HG03520 (cell line): ENCODE data around the gene AKAP8.
A peak's percentile ranks its signal among the peaks of the same experiment; 100 is the strongest.
"Not testable (repeated sequence)": the region's sequence is repeated elsewhere in the genome, so short reads cannot be mapped to it uniquely, and the experiment has no call there.

Source experiments
- ATAC-seq: cut with Tn5 transposase; IDR thresholded peaks from one replicate; pipeline ENCODE4 v1.9.1; 2021; ENCODE audit warnings: mild to moderate bottlenecking, moderate library complexity; ENCODE audit not compliant: unreplicated experiment

AKAP8 gene

GRCh38 chr19:15404097-15404779, 24.7 kb upstream of the AKAP8 start:
- no peak for ATAC-seq

DNA sequence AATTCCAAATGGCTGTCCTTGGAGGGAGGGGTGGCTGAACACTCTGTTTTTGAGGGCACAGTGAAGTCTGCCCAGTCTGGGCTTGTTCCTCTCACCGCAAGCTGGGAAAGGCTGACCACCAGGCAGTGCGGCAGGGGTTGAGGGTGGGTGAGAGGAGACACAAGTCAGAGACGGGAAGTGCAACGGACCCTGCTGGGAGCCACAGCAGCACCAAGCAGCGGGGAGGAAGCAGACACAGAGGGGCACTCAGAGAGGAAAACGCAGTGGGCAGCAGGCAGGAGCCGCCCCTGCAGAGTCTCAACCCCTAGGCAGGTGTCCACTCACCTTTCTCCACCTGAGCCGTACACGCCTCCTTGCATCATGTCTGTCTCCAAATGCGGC, 23.6 kb upstream of the AKAP8 start:
- ATAC-seq = no peak

DNA sequence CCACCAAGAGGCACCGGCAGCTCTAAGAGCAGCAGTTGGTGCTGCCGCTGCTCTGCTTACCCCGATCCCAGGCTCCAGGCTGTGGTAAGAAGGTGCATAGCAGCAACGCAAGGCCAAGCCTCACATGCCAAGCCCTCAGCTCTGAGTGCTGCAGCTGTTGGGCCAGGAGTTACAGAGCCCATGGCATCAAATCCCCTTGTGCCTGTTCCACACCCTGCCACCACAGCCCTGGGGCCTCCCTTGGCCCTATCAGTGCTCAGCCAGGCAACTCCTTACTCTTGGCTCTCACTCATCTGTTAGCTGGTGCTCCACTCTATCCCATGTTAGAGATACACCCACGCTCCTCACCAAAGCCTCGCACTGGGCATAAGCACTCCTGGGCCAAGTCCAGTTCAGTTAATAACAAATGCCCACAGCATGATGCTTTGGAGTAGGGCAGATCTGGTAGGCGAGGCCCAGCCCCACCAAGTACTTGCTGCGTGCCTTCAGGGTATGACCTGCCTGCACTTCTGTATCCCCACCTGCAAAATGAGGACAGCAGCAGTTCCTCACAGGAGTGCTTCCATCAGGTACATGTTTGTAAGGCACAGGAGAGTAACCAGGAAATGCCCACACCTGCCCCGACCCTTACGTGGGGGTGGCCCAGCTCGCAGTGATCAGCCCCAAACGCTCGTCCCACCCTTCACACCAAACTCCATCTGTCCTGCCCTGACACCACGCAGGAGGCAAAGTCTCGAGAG, 23.0 kb upstream of the AKAP8 start:
- ATAC-seq = no peak

- ATAC-seq = no peak
Observed at GRCh38 chr19:15401397-15401710, 21.8 kb upstream of the AKAP8 start.

DNA sequence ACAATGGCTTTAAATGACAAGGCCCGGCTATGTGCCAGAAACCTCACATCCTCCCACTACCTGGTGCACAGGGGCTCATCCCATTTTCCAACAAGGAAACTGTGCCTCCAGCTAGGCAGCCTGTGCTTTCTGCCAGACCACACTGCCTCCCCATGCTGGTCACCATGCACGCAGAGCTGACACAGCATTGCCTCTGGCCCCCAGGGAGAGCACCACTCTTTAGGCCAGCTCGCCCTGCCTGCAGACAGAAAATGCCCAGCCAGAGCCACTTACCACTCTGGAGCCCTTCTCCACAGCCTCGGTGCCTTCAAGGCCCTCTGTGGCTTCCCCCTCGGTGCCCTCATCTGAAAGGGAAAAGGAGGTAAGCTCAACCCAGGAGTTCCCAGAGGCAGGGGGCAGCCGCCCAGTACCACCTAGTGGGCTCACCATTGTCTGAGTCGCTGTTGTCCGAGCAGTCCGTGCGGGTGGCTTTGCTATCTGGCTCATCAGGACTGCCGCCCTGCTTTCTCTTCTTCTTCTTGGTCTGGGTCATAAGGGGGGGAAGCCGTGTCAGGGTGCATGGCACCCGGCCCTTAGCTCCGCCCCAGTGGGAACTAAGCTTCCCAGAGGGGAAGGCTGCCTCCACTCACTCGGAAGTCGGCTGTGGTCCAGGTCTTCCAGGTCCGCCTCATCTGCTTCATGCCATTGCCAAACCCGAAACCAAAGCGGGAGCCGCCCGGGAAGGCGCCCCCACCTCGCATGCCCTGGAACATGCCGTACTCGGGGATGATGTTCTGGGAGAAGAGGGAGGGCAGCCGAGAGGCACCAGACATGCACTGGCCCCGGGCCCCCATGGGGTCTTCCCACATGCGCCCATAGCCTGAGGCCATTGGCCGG, 21.2 kb upstream of the AKAP8 start:
- no peak for ATAC-seq

- ATAC-seq = no peak
Observed at GRCh38 chr19:15399635-15400034, 20.0 kb upstream of the AKAP8 start.

DNA sequence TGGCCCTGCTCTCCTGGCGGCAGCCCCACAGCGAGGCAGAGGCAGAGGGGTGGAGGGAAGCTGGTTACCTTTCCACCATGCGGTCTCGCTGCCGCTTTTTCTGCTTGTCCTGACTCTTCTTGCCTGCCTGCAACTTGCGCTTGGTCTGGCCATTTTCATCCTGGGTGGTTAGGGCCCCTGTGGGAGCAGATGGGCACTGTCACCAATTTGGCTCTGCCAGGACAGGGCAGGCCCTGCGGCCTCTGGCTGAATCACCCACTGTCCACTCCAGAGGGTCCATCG, 19.6 kb upstream of the AKAP8 start:
- no peak for ATAC-seq

DNA sequence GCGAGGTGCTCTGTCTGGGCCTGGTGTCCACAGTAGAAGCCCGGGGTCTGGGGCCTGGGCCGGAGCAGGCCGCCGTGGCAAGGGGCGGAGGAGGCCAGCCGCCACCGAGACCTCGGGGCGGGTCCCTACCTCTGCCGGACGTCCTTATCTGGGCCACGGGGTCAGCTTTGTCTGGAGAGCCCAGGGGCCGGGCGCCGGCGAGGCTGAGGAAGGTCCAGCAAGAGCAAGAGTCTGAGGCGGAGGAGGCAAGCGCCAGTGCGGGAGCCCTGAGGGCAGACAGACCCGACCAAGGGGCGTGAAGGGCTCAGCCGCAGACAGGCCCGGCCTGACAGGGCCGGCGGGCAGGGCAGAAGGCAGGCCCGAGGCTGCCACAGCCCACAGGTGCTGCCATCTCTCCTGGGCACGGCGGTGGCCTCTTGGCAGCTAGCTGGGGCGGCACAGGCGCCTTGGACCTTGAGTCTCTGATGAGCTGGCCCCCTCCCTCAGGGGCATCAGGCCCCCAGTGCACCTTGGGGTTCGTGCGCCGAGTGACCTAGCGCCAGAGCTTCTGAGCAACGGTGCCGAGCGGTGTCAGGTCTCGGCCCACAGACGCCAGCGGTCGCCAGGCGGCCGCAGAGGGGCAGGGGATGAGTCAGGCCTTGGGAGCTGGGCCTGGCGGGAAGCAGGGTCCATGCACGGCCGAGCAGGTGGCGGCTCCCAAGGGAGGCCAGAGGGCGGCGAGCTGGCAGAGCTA, 19.1 kb upstream of the AKAP8 start:
- no peak for ATAC-seq

- ATAC-seq = no peak
Observed at GRCh38 chr19:15397782-15398181, 18.2 kb upstream of the AKAP8 start.

DNA sequence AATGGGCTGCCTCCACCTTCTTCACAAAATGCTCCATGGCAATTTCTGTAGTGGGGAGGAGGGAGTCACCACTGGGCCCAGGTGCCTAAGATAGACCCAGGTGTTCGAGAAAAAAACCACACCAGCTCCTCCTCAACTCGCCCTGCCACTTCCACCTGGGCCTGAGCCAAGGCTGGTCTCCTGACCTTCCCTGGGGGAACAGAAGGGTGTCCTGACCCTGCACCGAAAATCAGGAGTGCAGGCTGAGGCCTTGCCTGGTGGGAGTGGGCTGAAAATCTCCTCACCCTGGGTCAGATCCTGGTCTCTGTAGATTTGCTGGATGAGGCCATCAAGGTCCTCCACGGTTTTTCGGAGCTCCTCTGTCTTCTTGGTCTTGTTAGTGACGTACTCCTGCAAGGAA, 17.6 kb upstream of the AKAP8 start:
- ATAC-seq = no peak

DNA sequence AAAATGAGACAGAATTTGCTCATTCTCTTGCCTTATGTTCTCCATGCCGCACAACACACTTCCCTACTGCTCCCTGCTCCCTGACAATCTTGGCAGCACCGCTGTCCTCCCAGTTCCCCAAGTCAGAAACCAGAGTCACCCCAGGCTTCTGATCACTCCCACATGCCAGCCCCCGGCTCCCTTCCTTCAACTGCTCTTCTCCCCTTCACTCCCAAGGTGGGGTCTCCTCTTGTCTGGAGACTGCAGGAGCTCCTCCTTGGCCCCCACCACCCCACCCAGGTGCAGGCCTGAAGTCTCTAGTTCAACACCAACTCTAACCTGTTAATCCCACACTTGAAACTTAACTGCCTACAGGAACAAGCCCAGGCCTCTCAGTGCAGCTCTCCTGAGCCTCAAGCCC, 16.8 kb upstream of the AKAP8 start:
- no peak for ATAC-seq

GRCh38 chr19:15395251-15395650, 15.7 kb upstream of the AKAP8 start:
- not testable (repeated sequence) for ATAC-seq

DNA sequence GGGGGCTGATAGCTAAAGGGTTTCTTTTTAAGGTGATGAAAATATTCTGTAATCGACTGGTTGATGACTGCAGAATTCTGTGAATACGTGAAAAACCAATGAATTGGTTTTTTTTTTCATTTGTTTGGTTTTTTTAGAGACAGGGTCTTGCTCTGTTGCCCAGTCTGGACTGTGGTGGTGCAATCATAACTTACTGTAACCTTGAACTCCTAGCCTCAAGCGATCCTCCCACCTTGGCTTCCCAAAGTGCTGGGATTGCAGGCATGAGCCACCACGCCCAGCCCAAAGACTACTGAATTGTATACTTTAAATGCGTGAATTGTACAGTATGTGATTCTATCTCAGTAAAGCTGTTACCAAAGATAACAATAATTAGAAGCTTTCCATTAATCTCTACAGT, 14.8 kb upstream of the AKAP8 start:
- ATAC-seq = no peak

DNA sequence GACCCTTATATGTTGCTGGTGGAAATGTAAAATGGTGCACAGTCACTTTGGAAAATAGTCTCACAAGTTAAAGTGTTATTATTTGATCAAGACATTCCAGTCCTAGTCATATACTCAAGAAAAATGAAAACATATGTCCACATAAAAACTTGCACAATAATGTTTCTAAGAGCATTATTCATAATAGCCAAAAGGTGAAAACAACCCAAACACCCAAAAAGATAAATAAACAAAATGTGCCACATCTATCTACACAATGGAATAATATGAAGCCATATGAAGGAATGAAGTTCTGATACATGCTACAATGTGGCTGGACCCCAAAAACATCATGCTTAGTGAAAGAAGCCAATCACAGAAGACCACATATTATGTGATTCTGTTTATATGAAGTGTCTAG, 14.4 kb upstream of the AKAP8 start:
- no peak for ATAC-seq

DNA sequence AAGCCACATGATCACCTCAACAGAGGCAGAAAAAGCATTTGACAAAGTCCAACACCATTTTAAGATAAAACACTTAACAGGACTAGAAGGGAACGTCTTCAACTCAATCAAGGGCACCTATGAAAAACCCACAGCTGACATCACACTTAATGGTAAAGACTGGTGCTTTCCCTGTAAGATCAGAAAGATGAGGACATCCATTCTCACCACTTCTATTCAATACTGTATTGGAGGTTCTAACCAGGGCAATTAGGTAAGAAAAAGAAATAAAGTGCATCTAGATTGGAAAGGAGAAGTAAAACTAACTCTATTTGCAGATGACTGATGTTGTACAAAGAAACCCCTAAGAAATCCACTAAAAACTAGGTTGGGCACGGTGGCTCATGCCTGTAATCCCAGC, 11.2 kb upstream of the AKAP8 start:
- no peak for ATAC-seq

- ATAC-seq = no peak
Observed at GRCh38 chr19:15381864-15382263, 2.3 kb upstream of the AKAP8 start.

DNA sequence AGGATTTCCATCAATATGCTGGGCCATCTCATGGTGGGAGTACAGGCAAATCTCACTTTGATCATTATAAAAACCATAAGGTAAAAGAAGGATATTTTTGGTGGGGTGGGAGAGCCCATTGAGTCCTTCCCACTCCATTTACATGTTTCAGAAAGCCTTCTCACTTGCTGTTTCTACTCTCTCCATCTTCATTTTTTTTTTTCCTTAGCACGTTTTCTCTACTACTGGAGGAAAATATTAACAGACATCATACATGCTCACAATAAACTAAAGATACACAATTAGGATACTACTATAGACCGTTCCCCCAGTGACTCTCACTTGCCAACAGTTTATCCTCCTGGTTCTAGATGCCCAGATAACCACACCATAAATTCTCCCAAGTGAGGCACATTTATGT, 1.8 kb upstream of the AKAP8 start:
- ATAC-seq = no peak

- ATAC-seq = peak; percentile 40
Observed at GRCh38 chr19:15379999-15380647, 536 bp upstream of the AKAP8 start.

GRCh38 chr19:15378534-15379082, 979 bp downstream of the AKAP8 start:
- ATAC-seq = no peak

DNA sequence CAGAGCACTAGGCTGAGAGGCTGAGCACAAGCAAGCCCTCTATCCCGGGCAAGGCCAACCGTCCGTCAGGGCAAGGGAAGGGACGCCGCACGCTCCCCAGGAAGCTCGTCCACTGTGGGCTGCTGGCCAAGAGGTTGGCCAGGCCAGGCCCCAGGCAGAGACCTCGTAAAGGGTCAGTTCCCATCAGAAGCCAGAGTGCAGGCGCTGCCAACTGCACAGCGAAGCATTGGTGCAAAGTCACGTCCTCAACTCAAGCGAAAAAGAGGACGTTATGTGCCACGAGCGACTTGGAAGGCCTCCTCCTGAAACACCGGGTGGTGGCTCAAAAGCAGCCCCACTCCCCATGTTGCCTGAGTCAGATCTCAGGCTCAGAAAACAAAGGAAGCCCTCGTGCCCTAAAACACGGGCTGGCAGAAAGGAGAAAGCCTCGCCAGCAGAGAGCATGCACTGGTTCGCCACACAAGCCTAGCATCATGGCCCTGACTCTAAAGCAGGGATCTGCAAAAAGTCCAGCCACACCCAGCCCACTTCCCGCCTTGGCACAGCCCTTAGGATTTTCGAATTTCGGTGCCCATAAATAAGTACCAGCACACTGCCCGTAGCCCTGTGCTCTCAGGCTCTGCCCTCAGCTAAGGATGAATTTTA, 4.7 kb downstream of the AKAP8 start:
- no peak for ATAC-seq
